ENCODE results near the gene NEUROD2.

- TF ChIP-seq MYC (IDR thresholded peaks at IDR 0.05; ENCODE audit: low read depth, low read length) (no peak), POLR2A (IDR thresholded peaks at IDR 0.05; ENCODE audit: extremely low read depth, insufficient read length) (no peak), CTCF (IDR thresholded peaks at IDR 0.05; ENCODE audit: low read depth, low read length) (no peak), MAX (IDR thresholded peaks at IDR 0.05; ENCODE audit: low read depth, low read length) (no peak)
Measured at GRCh38 chr17:39596543-39597267, 11.0 kb downstream of the NEUROD2 start.

Data from NB4 (cell line).